Measurements from ENCODE around the gene R3HDML. TPM values are rescaled to one million over a fixed set of nuclear protein-coding genes. Genes with fewer than 3 reads are reported as not detected.

The R3HDML gene
- total and polyA plus RNA-seq, 2 of the 13 experiments (the other 11 are each of a cell fraction or from before 2014, with no cell fraction given): not detected

DNA sequence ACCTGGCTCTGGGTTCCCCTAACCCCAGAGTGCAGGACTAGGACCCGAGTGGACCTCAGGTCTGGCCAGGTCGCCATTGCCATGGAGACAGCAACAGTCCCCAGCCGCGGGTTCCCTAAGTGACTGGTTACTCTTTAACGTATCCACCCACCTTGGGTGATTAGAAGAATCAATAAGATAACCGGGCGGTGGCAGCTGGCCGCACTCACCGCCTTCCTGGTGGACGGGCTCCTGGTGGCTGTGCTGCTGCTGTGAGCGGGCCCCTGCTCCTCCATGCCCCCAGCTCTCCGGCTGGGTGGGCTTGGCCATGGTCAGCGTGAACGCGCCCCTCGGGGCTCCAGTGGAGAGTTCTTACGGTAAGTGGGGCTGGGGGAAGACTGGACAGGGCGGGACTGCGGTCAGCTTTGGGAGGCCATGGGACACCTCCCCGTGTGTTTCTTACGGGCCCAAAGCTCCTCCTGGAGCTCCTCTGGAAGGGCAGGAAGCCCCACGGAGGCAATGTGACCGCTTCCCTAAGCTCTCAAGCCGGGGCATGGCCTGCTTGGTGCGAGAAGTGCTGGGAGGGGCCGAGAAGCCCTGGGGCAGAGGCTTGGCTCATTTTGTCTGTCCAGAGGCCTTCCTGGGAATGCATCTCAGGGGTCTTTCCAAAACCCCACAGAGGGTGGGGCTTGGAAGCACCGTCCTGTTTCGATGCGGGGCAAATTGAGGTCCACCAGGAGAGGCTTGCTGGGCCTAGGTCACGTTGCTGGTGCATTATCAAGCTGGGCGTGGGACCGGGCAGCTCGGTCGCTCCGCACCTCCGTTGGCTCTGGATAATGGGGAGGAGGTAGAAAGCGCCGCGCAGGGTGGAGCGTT, 18.9 kb downstream of the R3HDML start, which contains the start of gene HNF4A (continued):
- TF ChIP-seq, protein P1, sequence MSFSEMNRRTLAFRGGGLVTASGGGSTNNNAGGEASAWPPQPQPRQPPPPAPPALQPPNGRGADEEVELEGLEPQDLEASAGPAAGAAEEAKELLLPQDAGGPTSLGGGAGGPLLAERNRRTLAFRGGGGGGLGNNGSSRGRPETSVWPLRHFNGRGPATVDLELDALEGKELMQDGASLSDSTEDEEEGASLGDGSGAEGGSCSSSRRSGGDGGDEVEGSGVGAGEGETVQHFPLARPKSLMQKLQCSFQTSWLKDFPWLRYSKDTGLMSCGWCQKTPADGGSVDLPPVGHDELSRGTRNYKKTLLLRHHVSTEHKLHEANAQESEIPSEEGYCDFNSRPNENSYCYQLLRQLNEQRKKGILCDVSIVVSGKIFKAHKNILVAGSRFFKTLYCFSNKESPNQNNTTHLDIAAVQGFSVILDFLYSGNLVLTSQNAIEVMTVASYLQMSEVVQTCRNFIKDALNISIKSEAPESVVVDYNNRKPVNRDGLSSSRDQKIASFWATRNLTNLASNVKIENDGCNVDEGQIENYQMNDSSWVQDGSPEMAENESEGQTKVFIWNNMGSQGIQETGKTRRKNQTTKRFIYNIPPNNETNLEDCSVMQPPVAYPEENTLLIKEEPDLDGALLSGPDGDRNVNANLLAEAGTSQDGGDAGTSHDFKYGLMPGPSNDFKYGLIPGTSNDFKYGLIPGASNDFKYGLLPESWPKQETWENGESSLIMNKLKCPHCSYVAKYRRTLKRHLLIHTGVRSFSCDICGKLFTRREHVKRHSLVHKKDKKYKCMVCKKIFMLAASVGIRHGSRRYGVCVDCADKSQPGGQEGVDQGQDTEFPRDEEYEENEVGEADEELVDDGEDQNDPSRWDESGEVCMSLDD (CRISPR knock-in tag; IDR thresholded peaks at IDR 0.05; ENCODE audit: borderline replicate concordance): peak; percentile 84
- TF ChIP-seq ZNF431 (CRISPR knock-in tag; IDR thresholded peaks at IDR 0.05; ENCODE audit: borderline replicate concordance, low read depth): peak; percentile 64
- TF ChIP-seq, protein P2, sequence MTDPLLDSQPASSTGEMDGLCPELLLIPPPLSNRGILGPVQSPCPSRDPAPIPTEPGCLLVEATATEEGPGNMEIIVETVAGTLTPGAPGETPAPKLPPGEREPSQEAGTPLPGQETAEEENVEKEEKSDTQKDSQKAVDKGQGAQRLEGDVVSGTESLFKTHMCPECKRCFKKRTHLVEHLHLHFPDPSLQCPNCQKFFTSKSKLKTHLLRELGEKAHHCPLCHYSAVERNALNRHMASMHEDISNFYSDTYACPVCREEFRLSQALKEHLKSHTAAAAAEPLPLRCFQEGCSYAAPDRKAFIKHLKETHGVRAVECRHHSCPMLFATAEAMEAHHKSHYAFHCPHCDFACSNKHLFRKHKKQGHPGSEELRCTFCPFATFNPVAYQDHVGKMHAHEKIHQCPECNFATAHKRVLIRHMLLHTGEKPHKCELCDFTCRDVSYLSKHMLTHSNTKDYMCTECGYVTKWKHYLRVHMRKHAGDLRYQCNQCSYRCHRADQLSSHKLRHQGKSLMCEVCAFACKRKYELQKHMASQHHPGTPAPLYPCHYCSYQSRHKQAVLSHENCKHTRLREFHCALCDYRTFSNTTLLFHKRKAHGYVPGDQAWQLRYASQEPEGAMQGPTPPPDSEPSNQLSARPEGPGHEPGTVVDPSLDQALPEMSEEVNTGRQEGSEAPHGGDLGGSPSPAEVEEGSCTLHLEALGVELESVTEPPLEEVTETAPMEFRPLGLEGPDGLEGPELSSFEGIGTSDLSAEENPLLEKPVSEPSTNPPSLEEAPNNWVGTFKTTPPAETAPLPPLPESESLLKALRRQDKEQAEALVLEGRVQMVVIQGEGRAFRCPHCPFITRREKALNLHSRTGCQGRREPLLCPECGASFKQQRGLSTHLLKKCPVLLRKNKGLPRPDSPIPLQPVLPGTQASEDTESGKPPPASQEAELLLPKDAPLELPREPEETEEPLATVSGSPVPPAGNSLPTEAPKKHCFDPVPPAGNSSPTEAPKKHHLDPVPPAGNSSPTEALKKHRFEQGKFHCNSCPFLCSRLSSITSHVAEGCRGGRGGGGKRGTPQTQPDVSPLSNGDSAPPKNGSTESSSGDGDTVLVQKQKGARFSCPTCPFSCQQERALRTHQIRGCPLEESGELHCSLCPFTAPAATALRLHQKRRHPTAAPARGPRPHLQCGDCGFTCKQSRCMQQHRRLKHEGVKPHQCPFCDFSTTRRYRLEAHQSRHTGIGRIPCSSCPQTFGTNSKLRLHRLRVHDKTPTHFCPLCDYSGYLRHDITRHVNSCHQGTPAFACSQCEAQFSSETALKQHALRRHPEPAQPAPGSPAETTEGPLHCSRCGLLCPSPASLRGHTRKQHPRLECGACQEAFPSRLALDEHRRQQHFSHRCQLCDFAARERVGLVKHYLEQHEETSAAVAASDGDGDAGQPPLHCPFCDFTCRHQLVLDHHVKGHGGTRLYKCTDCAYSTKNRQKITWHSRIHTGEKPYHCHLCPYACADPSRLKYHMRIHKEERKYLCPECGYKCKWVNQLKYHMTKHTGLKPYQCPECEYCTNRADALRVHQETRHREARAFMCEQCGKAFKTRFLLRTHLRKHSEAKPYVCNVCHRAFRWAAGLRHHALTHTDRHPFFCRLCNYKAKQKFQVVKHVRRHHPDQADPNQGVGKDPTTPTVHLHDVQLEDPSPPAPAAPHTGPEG (CRISPR knock-in tag; IDR thresholded peaks at IDR 0.05): peak; percentile 90
- TF ChIP-seq, protein P3, sequence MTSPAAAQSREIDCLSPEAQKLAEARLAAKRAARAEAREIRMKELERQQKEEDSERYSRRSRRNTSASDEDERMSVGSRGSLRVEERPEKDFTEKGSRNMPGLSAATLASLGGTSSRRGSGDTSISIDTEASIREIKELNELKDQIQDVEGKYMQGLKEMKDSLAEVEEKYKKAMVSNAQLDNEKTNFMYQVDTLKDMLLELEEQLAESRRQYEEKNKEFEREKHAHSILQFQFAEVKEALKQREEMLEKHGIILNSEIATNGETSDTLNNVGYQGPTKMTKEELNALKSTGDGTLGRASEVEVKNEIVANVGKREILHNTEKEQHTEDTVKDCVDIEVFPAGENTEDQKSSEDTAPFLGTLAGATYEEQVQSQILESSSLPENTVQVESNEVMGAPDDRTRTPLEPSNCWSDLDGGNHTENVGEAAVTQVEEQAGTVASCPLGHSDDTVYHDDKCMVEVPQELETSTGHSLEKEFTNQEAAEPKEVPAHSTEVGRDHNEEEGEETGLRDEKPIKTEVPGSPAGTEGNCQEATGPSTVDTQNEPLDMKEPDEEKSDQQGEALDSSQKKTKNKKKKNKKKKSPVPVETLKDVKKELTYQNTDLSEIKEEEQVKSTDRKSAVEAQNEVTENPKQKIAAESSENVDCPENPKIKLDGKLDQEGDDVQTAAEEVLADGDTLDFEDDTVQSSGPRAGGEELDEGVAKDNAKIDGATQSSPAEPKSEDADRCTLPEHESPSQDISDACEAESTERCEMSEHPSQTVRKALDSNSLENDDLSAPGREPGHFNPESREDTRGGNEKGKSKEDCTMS (CRISPR knock-in tag; conservative IDR thresholded peaks at IDR 0.05): no peak
- TF ChIP-seq, protein P4, sequence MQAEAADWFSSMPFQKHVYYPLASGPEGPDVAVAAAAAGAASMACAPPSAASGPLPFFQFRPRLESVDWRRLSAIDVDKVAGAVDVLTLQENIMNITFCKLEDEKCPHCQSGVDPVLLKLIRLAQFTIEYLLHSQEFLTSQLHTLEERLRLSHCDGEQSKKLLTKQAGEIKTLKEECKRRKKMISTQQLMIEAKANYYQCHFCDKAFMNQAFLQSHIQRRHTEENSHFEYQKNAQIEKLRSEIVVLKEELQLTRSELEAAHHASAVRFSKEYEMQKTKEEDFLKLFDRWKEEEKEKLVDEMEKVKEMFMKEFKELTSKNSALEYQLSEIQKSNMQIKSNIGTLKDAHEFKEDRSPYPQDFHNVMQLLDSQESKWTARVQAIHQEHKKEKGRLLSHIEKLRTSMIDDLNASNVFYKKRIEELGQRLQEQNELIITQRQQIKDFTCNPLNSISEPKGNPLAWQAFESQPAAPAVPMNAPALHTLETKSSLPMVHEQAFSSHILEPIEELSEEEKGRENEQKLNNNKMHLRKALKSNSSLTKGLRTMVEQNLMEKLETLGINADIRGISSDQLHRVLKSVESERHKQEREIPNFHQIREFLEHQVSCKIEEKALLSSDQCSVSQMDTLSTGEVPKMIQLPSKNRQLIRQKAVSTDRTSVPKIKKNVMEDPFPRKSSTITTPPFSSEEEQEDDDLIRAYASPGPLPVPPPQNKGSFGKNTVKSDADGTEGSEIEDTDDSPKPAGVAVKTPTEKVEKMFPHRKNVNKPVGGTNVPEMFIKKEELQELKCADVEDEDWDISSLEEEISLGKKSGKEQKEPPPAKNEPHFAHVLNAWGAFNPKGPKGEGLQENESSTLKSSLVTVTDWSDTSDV (CRISPR knock-in tag; IDR thresholded peaks at IDR 0.05): 0 out of 2 replicates have a peak, but pooled peaks have one; percentile 33
- TF ChIP-seq, protein P5, sequence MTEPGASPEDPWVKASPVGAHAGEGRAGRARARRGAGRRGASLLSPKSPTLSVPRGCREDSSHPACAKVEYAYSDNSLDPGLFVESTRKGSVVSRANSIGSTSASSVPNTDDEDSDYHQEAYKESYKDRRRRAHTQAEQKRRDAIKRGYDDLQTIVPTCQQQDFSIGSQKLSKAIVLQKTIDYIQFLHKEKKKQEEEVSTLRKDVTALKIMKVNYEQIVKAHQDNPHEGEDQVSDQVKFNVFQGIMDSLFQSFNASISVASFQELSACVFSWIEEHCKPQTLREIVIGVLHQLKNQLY (CRISPR knock-in tag; IDR thresholded peaks at IDR 0.05): 0 out of 2 replicates have a peak, but pooled peaks have one; percentile 64
- TF ChIP-seq, protein P6, sequence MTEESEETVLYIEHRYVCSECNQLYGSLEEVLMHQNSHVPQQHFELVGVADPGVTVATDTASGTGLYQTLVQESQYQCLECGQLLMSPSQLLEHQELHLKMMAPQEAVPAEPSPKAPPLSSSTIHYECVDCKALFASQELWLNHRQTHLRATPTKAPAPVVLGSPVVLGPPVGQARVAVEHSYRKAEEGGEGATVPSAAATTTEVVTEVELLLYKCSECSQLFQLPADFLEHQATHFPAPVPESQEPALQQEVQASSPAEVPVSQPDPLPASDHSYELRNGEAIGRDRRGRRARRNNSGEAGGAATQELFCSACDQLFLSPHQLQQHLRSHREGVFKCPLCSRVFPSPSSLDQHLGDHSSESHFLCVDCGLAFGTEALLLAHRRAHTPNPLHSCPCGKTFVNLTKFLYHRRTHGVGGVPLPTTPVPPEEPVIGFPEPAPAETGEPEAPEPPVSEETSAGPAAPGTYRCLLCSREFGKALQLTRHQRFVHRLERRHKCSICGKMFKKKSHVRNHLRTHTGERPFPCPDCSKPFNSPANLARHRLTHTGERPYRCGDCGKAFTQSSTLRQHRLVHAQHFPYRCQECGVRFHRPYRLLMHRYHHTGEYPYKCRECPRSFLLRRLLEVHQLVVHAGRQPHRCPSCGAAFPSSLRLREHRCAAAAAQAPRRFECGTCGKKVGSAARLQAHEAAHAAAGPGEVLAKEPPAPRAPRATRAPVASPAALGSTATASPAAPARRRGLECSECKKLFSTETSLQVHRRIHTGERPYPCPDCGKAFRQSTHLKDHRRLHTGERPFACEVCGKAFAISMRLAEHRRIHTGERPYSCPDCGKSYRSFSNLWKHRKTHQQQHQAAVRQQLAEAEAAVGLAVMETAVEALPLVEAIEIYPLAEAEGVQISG (CRISPR knock-in tag; IDR thresholded peaks at IDR 0.05): peak; percentile 65; the same call in 1 of the 2 replicates

Data from HepG2 (cell line).